Adrenal gland (tissue), 5 donors: ENCODE data around the gene RAB34.

Experiments used
- CTCF ChIP-seq, 6 experiments: fragments of 450-650 bp in 4 of 6; fragments of 200-600 bp in 2 of 6; sonication (generic) in 1 of 6; IDR thresholded peaks; 1 replicate in 5 of 6; 2 replicates in 1 of 6; pipeline versions ENCODE4 v1.5.1 to v1.8.0; 2016 to 2021; ENCODE audit warnings: antibody characterized with exemption in 6 of 6, mild to moderate bottlenecking in 2 of 6, moderate library complexity in 1 of 6
- POLR2A ChIP-seq, 2 donors: fragments of 450-650 bp; IDR thresholded peaks; one replicate each; pipeline ENCODE4 v1.6.1; 2017; ENCODE audit warnings: antibody characterized with exemption in 2 of 2, mild to moderate bottlenecking in 2 of 2, moderate library complexity in 1 of 2
- donor health status: DM: no; HTN: no; CAD: no.

DNA sequence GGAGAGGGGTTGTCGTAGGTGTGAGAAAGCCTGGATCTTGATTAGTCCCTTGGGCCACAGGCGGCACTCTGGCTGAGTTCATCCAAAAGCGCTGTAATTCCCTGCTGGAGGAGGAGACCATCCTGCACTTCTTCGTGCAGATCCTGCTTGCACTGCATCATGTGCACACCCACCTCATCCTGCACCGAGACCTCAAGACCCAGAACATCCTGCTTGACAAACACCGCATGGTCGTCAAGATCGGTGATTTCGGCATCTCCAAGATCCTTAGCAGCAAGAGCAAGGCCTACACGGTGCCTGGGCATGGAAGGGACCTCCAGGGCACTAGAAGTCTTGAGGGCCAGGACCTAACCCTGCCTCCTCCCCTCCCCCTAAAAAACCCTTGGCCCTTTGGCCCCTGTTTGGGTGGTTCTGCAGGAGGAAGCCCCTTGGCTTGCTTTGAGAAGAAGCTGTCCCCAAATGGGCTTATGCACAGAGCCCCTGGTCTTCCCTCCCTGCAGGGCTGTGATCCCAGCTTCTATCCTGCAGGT, 17.1 kb upstream of the RAB34 start:
- TF ChIP-seq CTCF (IDR thresholded peaks at IDR 0.05) = no peak
- no peak for TF ChIP-seq POLR2A (IDR thresholded peaks at IDR 0.05)
